Placental pericyte (primary cell): Measurements from ENCODE around the gene ZKSCAN1. TPM values are rescaled to one million over a fixed set of nuclear protein-coding genes. Genes with fewer than 3 reads are reported as not detected.

Source experiments
- total RNA-seq: library from RNA; depleted of rRNA; stranded (reverse); fragments of >200 nt; gene quantifications from 2 replicates; pipeline ENCODE4 v1.2.3, GENCODE V29; 2012

The ZKSCAN1 gene
- 31.9 and 33.3 TPM in 2 replicates for total RNA-seq

DNA sequence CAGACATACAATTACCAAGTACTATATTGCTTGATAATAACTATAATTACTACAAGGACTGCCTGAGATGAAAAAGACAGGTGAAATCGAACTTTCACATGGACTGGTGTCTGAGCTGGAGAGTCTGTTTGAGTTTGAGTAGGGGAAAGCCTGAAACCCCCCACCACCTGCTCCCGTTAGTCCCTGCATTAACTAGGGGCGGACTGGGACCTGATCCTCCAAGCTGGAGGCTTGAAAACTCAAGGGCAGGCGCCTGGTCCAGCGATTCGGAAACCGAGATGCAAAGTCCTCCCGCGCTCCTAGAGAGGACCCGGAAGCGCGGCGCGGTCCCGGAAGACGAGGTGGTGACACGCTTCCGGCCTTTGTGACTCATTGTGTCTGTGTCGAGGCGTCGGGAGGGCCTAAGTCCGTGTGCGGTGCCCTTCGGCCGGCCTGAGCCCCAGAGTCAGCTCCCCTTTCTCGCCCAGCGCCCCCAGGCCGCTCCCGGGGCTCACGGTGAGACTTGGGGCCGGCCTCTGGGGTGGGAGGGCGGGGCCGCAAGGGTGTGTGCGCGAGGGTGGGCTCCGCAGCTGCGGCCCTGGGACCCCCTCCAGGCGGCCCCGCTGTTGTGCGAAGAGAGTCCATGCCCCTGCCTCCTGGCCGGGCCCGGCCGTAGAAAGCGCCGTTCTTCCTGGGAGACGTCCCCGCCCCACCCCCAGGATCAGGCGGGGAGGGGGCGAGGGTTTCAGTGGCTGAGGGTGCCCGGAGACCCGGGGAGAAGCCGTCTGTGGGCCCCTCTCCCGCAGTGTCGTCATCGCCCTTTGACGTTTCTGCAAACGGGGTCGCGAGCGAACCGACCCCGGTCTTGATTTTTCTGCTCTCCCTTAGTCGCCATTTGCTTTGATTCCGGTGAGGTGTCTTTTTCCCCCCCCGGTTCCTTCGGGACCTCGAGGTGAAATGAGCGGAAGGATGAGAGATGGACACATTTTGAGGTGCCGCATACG, at the start of gene ZKSCAN1:
TSS of gene ZKSCAN1 (plus strand) at position 365 of the 983 bp plus-strand sequence. CDS start 7,911 bp downstream, outside the sequence.

DNA sequence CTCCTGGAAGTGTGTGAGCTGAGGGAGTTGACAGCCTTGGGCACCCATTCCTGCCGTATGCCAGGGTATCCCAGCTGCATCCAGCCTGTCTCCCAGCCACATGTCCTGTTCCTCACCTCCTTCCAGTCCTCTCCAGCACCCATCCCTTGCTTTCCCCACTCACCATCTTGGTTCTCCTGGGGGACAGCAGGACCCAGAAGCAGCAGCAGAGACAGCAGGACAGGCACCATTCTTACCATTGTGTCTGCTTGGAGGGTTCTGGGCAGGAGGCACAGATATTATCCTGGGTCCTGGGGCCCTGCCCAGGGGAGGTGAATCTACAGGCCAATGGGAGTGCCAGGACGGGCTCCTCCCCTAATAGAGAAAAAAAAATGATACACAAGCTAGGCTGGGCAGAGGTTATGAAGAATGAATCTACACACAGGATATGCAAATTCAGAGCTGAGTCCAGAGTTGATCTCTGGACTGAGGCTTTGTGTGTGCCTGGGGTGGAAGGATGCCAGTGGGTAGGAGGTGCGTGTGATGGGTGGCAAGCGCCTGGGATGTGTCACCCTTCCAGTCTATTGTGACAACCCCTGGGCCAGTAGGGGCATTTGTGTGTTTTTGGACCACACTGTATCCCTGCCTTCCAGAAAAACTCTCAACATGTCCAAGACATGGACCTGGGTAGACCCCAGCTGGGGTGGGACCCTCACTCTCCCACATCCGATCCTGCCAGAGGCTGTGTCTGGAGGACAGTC, 39.4 kb upstream of the ZKSCAN1 start, which contains the start of gene AZGP1:
TSS of gene AZGP1 (minus strand) at position 250 of the 740 bp plus-strand sequence. CDS start at position 239, 11 bp downstream.

GRCh38 chr7:100049441-100050291, 34.3 kb downstream of the ZKSCAN1 start, which contains the start of gene ZSCAN21:
Gene ZSCAN21 (plus strand): TSS chr7:100049774. CDS start chr7:100057007, 7,233 bp downstream.

DNA sequence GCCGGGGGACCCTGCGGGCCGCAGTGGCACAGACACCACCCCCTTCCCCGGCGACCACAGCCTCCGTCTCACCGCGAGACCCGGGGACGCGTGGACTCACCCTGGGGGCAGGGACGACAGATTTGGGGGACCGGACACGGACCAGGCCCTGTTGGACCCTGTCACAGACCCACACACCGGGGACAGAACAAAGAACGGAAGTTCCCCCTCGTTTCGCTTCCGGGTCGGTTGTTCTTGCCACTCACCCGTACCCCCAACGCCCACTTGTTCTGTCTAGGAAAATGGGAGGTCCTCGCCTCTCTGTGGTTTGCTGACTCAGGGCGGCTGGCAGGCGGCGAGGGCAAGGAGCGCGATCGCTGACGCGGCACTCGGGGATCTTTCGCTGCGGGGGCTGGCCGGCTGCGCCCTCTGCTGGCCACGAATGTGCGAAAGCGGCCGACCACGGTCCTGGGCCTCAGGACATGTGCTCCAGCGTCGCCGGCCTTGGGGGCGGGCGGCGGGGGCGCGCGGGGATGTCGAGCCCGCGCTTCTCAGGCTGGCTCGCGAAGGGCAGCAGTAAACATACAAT, 66.2 kb downstream of the ZKSCAN1 start, which contains the start of gene ZNF3:
TSS of gene ZNF3 (minus strand) at position 189 of the 568 bp plus-strand sequence. CDS start 4,366 bp downstream, outside the sequence.

DNA sequence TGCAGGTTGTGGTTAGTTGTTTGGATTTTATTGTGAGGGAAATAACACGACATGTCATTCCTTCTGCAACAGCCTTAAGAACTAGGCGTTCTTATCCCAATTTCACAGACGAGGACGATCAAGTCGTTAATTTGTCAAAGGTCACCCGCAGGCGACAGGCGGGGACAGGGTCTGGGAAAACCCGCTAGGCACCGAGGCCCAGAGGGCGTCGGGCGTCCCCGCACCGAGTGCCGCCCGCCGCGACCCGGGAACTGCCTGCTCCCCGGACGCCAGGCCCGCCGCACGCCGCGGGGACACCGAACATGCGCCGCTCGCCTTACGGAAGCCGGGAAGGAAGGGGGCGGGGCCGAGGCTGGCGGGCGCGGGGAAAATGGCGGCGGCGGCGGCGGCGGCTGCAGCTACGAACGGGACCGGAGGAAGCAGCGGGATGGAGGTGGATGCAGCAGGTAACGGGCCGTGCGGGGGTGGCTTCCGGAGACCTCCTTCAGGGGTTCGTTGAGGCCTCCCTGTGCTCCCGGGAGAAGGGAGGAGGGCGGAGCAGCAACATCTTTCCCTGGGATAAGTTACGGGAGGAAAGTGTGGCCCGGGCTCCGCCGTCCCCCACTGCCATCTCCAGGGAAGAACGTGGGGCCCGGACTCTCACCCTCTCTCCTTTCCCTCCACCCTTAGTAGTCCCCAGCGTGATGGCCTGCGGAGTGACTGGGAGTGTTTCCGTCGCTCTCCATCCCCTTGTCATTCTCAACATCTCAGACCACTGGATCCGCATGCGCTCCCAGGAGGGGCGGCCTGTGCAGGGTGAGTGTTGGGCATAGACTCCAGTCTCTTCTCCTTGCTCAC, 73.4 kb downstream of the ZKSCAN1 start, which contains the start of gene COPS6:
TSS of gene COPS6 (plus strand) at position 349 of the 837 bp plus-strand sequence. CDS start at position 371, 22 bp downstream.

Other genes starting within 250 kb of the ZKSCAN1 start
- not detected in 2 replicates for gene CYP3A4, start 231.4 kb upstream of the ZKSCAN1 start, total RNA-seq
- gene CYP3A43, start 187.6 kb upstream of the ZKSCAN1 start, total RNA-seq = not detected in 2 replicates
- 0.66 TPM in 1 of 2 replicates, not detected in the other for gene OR2AE1, start 138.6 kb upstream of the ZKSCAN1 start, total RNA-seq
- gene TRIM4, start 96.1 kb upstream of the ZKSCAN1 start, total RNA-seq = 12.9 and 26.9 TPM in 2 replicates
- gene GJC3, start 86.0 kb upstream of the ZKSCAN1 start, total RNA-seq = not detected in 2 replicates
- gene AZGP1, start 39.6 kb upstream of the ZKSCAN1 start, total RNA-seq = not detected in 2 replicates
- gene ZSCAN21, start 34.2 kb downstream of the ZKSCAN1 start, total RNA-seq = 7.9 and 10.5 TPM in 2 replicates
- 31.7 and 41.1 TPM in 2 replicates for gene ZNF3, start 66.1 kb downstream of the ZKSCAN1 start, total RNA-seq
- 122 and 154 TPM in 2 replicates for gene COPS6, start 73.4 kb downstream of the ZKSCAN1 start, total RNA-seq
- 24.1 and 179 TPM in 2 replicates for gene MCM7, start 85.8 kb downstream of the ZKSCAN1 start, total RNA-seq
- gene AP4M1, start 86.0 kb downstream of the ZKSCAN1 start, total RNA-seq = 26.7 and 26.9 TPM in 2 replicates
- 43.8 and 74.3 TPM in 2 replicates for gene TAF6, start 103.8 kb downstream of the ZKSCAN1 start, total RNA-seq
- gene CNPY4, start 104.0 kb downstream of the ZKSCAN1 start, total RNA-seq = 19.3 and 30.9 TPM in 2 replicates
- 2.6 and 2.9 TPM in 2 replicates for gene MBLAC1, start 111.4 kb downstream of the ZKSCAN1 start, total RNA-seq
- gene LAMTOR4, start 133.3 kb downstream of the ZKSCAN1 start, total RNA-seq = 41.8 and 67.4 TPM in 2 replicates
- 10.9 and 12.7 TPM in 2 replicates for gene TRAPPC14, start 143.1 kb downstream of the ZKSCAN1 start, total RNA-seq
- gene GAL3ST4, start 153.0 kb downstream of the ZKSCAN1 start, total RNA-seq = 2.2 and 2.6 TPM in 2 replicates
- gene GPC2, start 161.8 kb downstream of the ZKSCAN1 start, total RNA-seq = 0.66 and 1.9 TPM in 2 replicates
- gene STAG3, start 162.3 kb downstream of the ZKSCAN1 start, total RNA-seq = 0.44 and 1.1 TPM in 2 replicates
- gene PVRIG, start 204.4 kb downstream of the ZKSCAN1 start, total RNA-seq = not detected in 2 replicates